MCF 10A (cell line): ENCODE results near the gene PSMD13. TPM values are rescaled to one million over a fixed set of nuclear protein-coding genes. Genes with fewer than 3 reads are reported as not detected.

Source experiments
- BruUV-seq: library from RNA; stranded (reverse); fragments of 400-500 nt; replicated peaks from 2 replicates; lab custom pipeline; 2021; lab: Mats Ljungman, UMichigan
- CTCF ChIA-PET: fragments of 300-600 bp; sonication (Branson Sonifier 250); formaldehyde crosslinking; extraction: SDS; loops from one replicate; lab custom pipeline; 2021; ENCODE audit warnings: antibody characterized with exemption, inconsistent platforms; lab: Yijun Ruan, JAX
- POLR2A ChIA-PET: fragments of 300-600, 350-650 bp; sonication (Branson Sonifier 250); formaldehyde crosslinking; extraction: SDS; loops from one replicate; lab custom pipeline; 2020; ENCODE audit warnings: antibody characterized with exemption, inconsistent platforms; lab: Yijun Ruan, JAX
- DNase-seq: peaks from one replicate; pipeline ENCODE4 v3.0.0-alpha.2; 2018; ENCODE audit not compliant: unreplicated experiment
- H3K27ac Mint-ChIP-seq: one replicate; pipeline ENCODE4 v1.8.0; 2022; ENCODE audit warnings: mild to moderate bottlenecking, low read depth, mixed read lengths; ENCODE audit not compliant: unreplicated experiment
- H3K27me3 Mint-ChIP-seq: one replicate; pipeline ENCODE4 v1.8.0; 2022; ENCODE audit warnings: mixed read lengths; ENCODE audit not compliant: insufficient read depth, unreplicated experiment
- H3K36me3 Mint-ChIP-seq: one replicate; pipeline ENCODE4 v1.8.0; 2022; ENCODE audit warnings: mild to moderate bottlenecking, moderate library complexity, mixed read lengths; ENCODE audit not compliant: insufficient read depth, unreplicated experiment
- H3K4me1 Mint-ChIP-seq: one replicate; pipeline ENCODE4 v1.8.0; 2022; ENCODE audit warnings: mixed read lengths; ENCODE audit not compliant: insufficient read depth, unreplicated experiment
- H3K4me3 Mint-ChIP-seq: one replicate; pipeline ENCODE4 v1.8.0; 2022; ENCODE audit warnings: mild to moderate bottlenecking, moderate library complexity, mixed read lengths; ENCODE audit not compliant: unreplicated experiment
- H3K9me3 Mint-ChIP-seq: one replicate; pipeline ENCODE4 v1.8.0; 2022; ENCODE audit warnings: mixed read lengths; ENCODE audit not compliant: unreplicated experiment
- intact Hi-C: fragments of 100-400 bp; cut with micrococcal nuclease; formaldehyde crosslinking; loops from 2 replicates; pipeline ENCODE4 v1.14.1; 2022
- total RNA-seq: library from RNA; stranded (reverse); gene quantifications from 2 replicates; pipeline ENCODE4 v1.2.3, GENCODE V29; 2022
- TF ChIP-seq, protein P1 (sequence below): fragments of 200-600 bp; IDR thresholded peaks from one replicate; pipeline ENCODE4 v1.8.0; 2022; ENCODE audit warnings: antibody characterized with exemption, mild to moderate bottlenecking; ENCODE audit not compliant: unreplicated experiment

Gene PSMD13
- total RNA-seq, 1 experiment from 2014 or later = 103 TPM

DNA sequence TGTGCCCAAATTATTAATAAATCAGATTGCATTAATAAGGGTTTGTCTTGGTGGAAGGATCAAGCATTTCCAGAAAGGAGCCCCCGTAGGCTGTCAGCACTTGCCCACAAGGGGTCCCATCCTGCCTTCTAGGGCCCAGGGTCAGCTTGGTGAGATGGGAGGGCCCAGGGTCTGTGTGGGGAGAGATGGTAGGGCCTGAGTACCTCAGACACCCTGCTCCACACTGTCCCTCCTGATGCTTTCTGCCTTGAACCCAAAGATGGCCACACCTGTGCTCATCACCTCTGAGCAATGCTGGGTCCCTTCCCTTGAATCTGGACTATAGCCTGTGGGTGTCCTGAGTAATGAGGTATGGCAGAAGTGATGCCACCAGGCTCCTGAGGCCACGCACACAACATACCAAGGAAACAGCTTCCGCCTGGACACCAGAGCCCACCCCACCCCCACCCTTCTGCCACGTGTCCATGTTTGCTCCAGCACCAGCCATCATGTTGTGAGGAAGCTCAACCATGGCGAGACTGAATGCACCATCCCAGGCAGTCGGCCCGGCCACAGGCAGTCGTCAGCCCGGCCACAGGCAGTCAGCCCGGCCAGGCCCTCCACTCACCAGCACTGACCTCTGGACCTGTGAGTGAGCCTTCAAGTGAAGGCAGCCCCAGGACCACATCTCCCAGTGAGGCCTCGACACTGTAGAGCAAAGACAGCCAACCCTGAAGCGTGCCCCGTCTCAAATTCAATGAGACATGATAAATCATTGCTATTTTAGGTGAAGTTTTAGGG is 36.4 kb upstream of the PSMD13 start:
- ChIA-PET CTCF (no interaction called here), POLR2A (interaction anchor here (0.7 kb wide), 1 partner anchor 9 kb away, joined by 4 read pairs; no protein-coding TSS in a partner anchor)
- no peak for DNase-seq
- Mint-ChIP-seq H3K27me3 (no peaks in the 10 kb centered on the region), H3K36me3 (peaks cover 4% of the 10 kb centered on the region), H3K4me3 (no peak overlapping the region), H3K4me1 (peaks cover 10% of the 10 kb centered on the region), H3K27ac (no peak overlapping the region), H3K9me3 (no peaks in the 10 kb centered on the region)
- no TSS peak for BruUV-seq
- TF ChIP-seq, protein P1, sequence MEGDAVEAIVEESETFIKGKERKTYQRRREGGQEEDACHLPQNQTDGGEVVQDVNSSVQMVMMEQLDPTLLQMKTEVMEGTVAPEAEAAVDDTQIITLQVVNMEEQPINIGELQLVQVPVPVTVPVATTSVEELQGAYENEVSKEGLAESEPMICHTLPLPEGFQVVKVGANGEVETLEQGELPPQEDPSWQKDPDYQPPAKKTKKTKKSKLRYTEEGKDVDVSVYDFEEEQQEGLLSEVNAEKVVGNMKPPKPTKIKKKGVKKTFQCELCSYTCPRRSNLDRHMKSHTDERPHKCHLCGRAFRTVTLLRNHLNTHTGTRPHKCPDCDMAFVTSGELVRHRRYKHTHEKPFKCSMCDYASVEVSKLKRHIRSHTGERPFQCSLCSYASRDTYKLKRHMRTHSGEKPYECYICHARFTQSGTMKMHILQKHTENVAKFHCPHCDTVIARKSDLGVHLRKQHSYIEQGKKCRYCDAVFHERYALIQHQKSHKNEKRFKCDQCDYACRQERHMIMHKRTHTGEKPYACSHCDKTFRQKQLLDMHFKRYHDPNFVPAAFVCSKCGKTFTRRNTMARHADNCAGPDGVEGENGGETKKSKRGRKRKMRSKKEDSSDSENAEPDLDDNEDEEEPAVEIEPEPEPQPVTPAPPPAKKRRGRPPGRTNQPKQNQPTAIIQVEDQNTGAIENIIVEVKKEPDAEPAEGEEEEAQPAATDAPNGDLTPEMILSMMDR = no peak
- intact Hi-C loops = no loop called here

DNA sequence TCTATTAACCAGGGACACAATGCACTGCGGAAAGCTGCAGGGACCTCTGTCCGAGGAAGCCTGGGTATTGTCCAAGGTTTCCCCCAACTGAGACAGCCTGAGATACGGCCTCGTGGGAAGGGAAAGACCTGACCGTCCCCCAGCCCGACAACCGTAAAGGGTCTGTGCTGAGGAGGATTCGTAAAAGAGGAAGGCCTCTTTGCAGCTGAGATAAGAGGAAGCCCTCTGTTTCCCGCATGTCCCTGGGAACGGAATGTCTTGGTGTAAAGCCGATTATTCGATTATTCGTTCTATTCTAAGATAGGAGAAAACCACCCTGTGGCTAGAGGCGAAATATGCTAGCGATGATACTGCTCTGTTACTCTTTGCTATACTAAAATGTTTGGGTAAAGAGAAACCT is 34.8 kb upstream of the PSMD13 start:
- ChIA-PET POLR2A (no interaction called here), CTCF (no interaction called here)
- no peak overlapping the region for H3K4me3 Mint-ChIP-seq
- no peaks in the 10 kb centered on the region for H3K9me3 Mint-ChIP-seq
- peaks cover 6% of the 10 kb centered on the region for H3K36me3 Mint-ChIP-seq
- no TSS peak for BruUV-seq
- no peak for DNase-seq
- H3K27me3 Mint-ChIP-seq = no peaks in the 10 kb centered on the region
- intact Hi-C loops = no loop called here
- H3K27ac Mint-ChIP-seq = no peak overlapping the region
- peaks cover 10% of the 10 kb centered on the region for H3K4me1 Mint-ChIP-seq
- TF ChIP-seq, protein P1 = no peak

DNA sequence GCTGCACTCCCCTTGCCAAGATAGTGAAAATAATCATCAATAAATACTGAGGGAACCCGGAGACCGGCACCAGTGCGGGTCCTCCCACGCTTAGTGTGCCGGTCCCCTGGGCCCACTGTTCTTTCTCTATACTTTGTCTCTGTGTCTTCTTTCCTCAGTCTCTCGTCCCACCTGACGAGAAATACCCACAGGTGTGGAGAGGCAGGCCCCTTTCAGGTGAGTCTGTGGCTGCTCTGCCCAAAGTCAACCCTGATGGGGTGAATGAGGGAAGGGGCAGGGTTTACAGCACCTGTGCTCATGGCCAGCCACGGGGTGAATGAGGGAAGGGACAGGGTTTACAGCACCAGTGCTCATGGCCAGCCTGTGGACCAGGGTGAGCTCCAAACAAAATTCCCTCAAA is 34.3 kb upstream of the PSMD13 start:
- H3K9me3 Mint-ChIP-seq = no peaks in the 10 kb centered on the region
- no peak for DNase-seq
- TF ChIP-seq, protein P1 = no peak
- ChIA-PET CTCF (interaction anchor here (0.5 to 5.0 kb wide), 3 partner anchors 246 to 1329 kb away, joined by 4 to 18 read pairs (median 5); no protein-coding TSS in a partner anchor), POLR2A (no interaction called here)
- H3K27ac Mint-ChIP-seq = no peak overlapping the region
- intact Hi-C loops = no loop called here
- peaks cover 11% of the 10 kb centered on the region for H3K36me3 Mint-ChIP-seq
- no TSS peak for BruUV-seq
- no peaks in the 10 kb centered on the region for H3K27me3 Mint-ChIP-seq
- H3K4me1 Mint-ChIP-seq = peaks cover 10% of the 10 kb centered on the region
- H3K4me3 Mint-ChIP-seq = no peak overlapping the region

DNA sequence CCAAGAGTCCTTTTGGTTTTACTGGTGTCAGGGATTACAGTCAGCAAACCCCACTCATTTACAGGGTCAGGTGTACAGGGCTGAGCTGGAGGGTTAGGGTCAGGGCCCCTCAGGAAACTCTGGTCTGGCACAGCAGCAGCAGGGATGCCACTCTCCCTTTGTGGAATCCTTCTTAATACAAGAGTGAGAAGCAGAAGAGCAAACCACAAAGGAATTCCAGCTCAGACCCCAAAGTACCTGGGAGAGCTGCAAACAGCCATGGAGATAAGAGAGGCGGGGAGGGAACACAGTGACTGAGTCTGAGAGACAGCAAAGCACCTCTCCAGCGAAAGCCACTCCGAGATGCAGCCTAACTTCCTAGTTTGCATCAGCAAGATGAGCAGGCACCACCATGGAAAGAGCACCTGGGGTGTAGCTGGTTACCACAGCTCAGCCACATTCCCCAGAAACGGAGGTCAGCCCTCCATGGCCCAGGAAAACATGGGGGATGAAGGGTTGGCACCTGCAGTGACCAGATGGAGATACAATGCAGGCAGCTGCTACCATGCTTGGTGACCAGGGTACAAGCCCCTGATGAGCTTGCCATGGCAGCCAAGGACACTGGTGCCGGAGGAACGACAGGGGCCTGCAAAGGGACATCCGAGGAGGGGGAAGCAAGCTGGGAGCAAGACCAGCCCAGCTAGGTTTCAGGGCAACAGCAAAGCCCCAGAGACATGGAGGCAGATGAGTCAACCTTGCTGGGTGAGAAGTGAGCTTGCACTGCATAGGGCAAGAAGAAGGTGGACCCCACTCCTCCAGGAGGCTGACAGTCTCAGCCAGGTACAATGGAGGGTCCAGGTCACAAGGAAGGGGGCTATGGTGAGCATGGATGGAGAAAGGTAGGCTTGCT is 33.5 kb upstream of the PSMD13 start:
- CTCF ChIA-PET = interaction anchor here (0.6 to 5.0 kb wide), 3 partner anchors 160 to 1329 kb away, joined by 3 to 18 read pairs (median 4); no protein-coding TSS in a partner anchor

More for the DNA sequence above, 33.5 kb upstream of the PSMD13 start:
- TF ChIP-seq, protein P1 = no peak
- H3K4me1 Mint-ChIP-seq = peaks cover 10% of the 10 kb centered on the region
- BruUV-seq = no TSS peak
- intact Hi-C loops = no loop called here
- H3K4me3 Mint-ChIP-seq = no peak overlapping the region
- no peaks in the 10 kb centered on the region for H3K27me3 Mint-ChIP-seq
- H3K36me3 Mint-ChIP-seq = peaks cover 14% of the 10 kb centered on the region
- no peak for DNase-seq
- H3K27ac Mint-ChIP-seq = no peak overlapping the region
- no peaks in the 10 kb centered on the region for H3K9me3 Mint-ChIP-seq
- POLR2A ChIA-PET = no interaction called here
